Ovary (tissue), 3 donors: ENCODE data around the gene AAK1.

Source experiments
- EP300 ChIP-seq: sonication (generic); formaldehyde crosslinking; IDR thresholded peaks from one replicate; pipeline ENCODE4 v1.6.1; 2017; ENCODE audit warnings: antibody characterized with exemption
- POLR2A ChIP-seq: fragments of 450-650 bp; IDR thresholded peaks from one replicate; pipeline ENCODE4 v1.6.1; 2017; ENCODE audit warnings: antibody characterized with exemption, mild to moderate bottlenecking, moderate library complexity
- TF ChIP-seq, protein P1 (sequence below), 3 donors: fragments of 450-650 bp in 2 of 3; fragments of 200-600 bp in 1 of 3; IDR thresholded peaks; one replicate each; pipeline versions ENCODE4 v1.5.1 to v1.8.0; 2016 to 2022; ENCODE audit warnings: antibody characterized with exemption in 3 of 3, mild to moderate bottlenecking in 1 of 3
- donor health status: DM: no; HTN: no; CAD: no.

DNA sequence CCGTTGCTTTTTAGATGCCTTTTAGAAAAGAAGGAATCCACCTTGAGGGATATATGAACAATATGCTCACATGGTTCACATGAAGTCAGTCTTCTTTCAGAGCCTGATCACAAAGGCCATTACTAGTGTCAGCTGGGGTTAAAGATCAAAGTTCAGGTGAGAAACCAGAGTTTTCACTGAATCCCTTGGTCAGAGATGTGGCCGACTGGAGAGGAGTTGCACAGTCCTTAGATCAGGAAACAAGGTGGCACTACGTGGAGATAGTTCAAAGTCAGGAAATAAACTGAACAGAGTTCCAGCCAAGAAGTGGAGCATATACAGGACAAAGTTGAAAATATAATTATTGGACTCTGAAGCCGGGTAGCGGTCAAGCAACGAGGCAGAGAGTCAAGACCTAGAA, 54.6 kb downstream of the AAK1 start:
- TF ChIP-seq, protein P1, sequence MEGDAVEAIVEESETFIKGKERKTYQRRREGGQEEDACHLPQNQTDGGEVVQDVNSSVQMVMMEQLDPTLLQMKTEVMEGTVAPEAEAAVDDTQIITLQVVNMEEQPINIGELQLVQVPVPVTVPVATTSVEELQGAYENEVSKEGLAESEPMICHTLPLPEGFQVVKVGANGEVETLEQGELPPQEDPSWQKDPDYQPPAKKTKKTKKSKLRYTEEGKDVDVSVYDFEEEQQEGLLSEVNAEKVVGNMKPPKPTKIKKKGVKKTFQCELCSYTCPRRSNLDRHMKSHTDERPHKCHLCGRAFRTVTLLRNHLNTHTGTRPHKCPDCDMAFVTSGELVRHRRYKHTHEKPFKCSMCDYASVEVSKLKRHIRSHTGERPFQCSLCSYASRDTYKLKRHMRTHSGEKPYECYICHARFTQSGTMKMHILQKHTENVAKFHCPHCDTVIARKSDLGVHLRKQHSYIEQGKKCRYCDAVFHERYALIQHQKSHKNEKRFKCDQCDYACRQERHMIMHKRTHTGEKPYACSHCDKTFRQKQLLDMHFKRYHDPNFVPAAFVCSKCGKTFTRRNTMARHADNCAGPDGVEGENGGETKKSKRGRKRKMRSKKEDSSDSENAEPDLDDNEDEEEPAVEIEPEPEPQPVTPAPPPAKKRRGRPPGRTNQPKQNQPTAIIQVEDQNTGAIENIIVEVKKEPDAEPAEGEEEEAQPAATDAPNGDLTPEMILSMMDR (IDR thresholded peaks at IDR 0.05), result no peak
- no peak for TF ChIP-seq POLR2A
- TF ChIP-seq EP300, result no peak
